ENCODE results near the gene TEX52.

TEX52 gene

GRCh38 chr12:2826721-2827515, 29.9 kb downstream of the TEX52 start:
- Histone ChIP-seq H3K9ac (ENCODE audit: low read length) (no peak overlapping the region), H3K27ac (ENCODE audit: low read depth, low read length) (no peak overlapping the region), H3K79me2 (ENCODE audit: insufficient read depth, low read length) (no peaks in the 10 kb centered on the region), H3K27me3 (ENCODE audit: low read length) (no peaks in the 10 kb centered on the region), H3K4me2 (ENCODE audit: low read depth, low read length, poor library complexity, severe bottlenecking) (no peak overlapping the region), H3K9me3 (ENCODE audit: insufficient read depth, low read length) (no peaks in the 10 kb centered on the region), H3K9me2 (replicated peaks; ENCODE audit: insufficient read depth, low read length) (no peaks in the 10 kb centered on the region), H3K4me3 (ENCODE audit: insufficient read depth, low read length, poor library complexity, severe bottlenecking) (no peak overlapping the region), H3F3A (ENCODE audit: insufficient read depth) (no peaks in the 10 kb centered on the region), H3K36me3 (ENCODE audit: low read length) (no peaks in the 10 kb centered on the region), H2AFZ (ENCODE audit: low read depth, low read length, severe bottlenecking) (no peak overlapping the region), H4K20me1 (ENCODE audit: low read depth, low read length) (no peaks in the 10 kb centered on the region)
- TF ChIP-seq CTCF (IDR thresholded peaks at IDR 0.05; ENCODE audit: insufficient read depth, low read length, poor library complexity, severe bottlenecking): no peak
- no peak for TF ChIP-seq EZH2phosphoT487 (conservative IDR thresholded peaks at IDR 0.05; ENCODE audit: low read length)

GRCh38 chr12:2826036-2826435, 30.8 kb downstream of the TEX52 start:
- no peak overlapping the region for H3K9ac ChIP-seq (ENCODE audit: low read length)
- no peak overlapping the region for H3K27ac ChIP-seq (ENCODE audit: low read depth, low read length)
- no peaks in the 10 kb centered on the region for H3F3A ChIP-seq (ENCODE audit: insufficient read depth)
- no peaks in the 10 kb centered on the region for H3K9me3 ChIP-seq (ENCODE audit: insufficient read depth, low read length)
- H2AFZ ChIP-seq (ENCODE audit: low read depth, low read length, severe bottlenecking): no peak overlapping the region
- H3K27me3 ChIP-seq (ENCODE audit: low read length): no peaks in the 10 kb centered on the region
- H4K20me1 ChIP-seq (ENCODE audit: low read depth, low read length): no peaks in the 10 kb centered on the region
- H3K36me3 ChIP-seq (ENCODE audit: low read length): no peaks in the 10 kb centered on the region
- no peak overlapping the region for H3K4me2 ChIP-seq (ENCODE audit: low read depth, low read length, poor library complexity, severe bottlenecking)
- no peaks in the 10 kb centered on the region for H3K9me2 ChIP-seq (replicated peaks; ENCODE audit: insufficient read depth, low read length)
- TF ChIP-seq EZH2phosphoT487 (conservative IDR thresholded peaks at IDR 0.05; ENCODE audit: low read length) (no peak), CTCF (IDR thresholded peaks at IDR 0.05; ENCODE audit: insufficient read depth, low read length, poor library complexity, severe bottlenecking) (no peak)
- no peak overlapping the region for H3K4me3 ChIP-seq (ENCODE audit: insufficient read depth, low read length, poor library complexity, severe bottlenecking)
- no peaks in the 10 kb centered on the region for H3K79me2 ChIP-seq (ENCODE audit: insufficient read depth, low read length)

GRCh38 chr12:2825132-2825531, 31.7 kb downstream of the TEX52 start:
- H3K9me3 ChIP-seq (ENCODE audit: insufficient read depth, low read length): no peaks in the 10 kb centered on the region
- H4K20me1 ChIP-seq (ENCODE audit: low read depth, low read length): no peaks in the 10 kb centered on the region
- H3K27ac ChIP-seq (ENCODE audit: low read depth, low read length): no peak overlapping the region
- TF ChIP-seq EZH2phosphoT487 (conservative IDR thresholded peaks at IDR 0.05; ENCODE audit: low read length) (no peak), CTCF (IDR thresholded peaks at IDR 0.05; ENCODE audit: insufficient read depth, low read length, poor library complexity, severe bottlenecking) (no peak)
- no peak overlapping the region for H3K4me2 ChIP-seq (ENCODE audit: low read depth, low read length, poor library complexity, severe bottlenecking)
- H3K36me3 ChIP-seq (ENCODE audit: low read length): no peaks in the 10 kb centered on the region
- H3K79me2 ChIP-seq (ENCODE audit: insufficient read depth, low read length): no peaks in the 10 kb centered on the region
- H3F3A ChIP-seq (ENCODE audit: insufficient read depth): no peaks in the 10 kb centered on the region
- no peaks in the 10 kb centered on the region for H3K27me3 ChIP-seq (ENCODE audit: low read length)
- no peak overlapping the region for H3K9ac ChIP-seq (ENCODE audit: low read length)
- no peak overlapping the region for H2AFZ ChIP-seq (ENCODE audit: low read depth, low read length, severe bottlenecking)
- H3K9me2 ChIP-seq (replicated peaks; ENCODE audit: insufficient read depth, low read length): no peaks in the 10 kb centered on the region
- no peak overlapping the region for H3K4me3 ChIP-seq (ENCODE audit: insufficient read depth, low read length, poor library complexity, severe bottlenecking)
